Right ventricle myocardium superior (tissue), 1 donor: ENCODE results near the gene TPST2. TPM values are rescaled to one million over a fixed set of nuclear protein-coding genes. Genes with fewer than 3 reads are reported as not detected.
A peak's percentile ranks its signal among the peaks of the same experiment; 100 is the strongest.

Experiments
- ATAC-seq: fragments of 200-7000 bp; cut with Tn5 transposase; one replicate; pipeline ENCODE4 v1.9.1; 2020; ENCODE audit warnings: mild to moderate bottlenecking; ENCODE audit not compliant: poor library complexity
- DNase-seq: peaks from one replicate; pipeline ENCODE4 v3.0.0-alpha.2; 2020
- intact Hi-C: fragments of 100-400 bp; cut with DNase I; formaldehyde crosslinking; loops from one replicate; pipeline ENCODE4 v1.11.2; 2022
- total RNA-seq: library from RNA; stranded (reverse); fragmentation: NEBNext Ultra II Directional; extraction: Animal tissue kit (Norgen Biotek cat#: 25700); gene quantifications from one replicate; pipeline ENCODE4 v1.2.1, GENCODE V29; 2021
- donor health status: DM: no; HTN: yes; CAD: no; lungs with severe emphysema.

The TPST2 gene
- total RNA-seq, 1 donor from 2014 or later: 30.1 TPM

DNA sequence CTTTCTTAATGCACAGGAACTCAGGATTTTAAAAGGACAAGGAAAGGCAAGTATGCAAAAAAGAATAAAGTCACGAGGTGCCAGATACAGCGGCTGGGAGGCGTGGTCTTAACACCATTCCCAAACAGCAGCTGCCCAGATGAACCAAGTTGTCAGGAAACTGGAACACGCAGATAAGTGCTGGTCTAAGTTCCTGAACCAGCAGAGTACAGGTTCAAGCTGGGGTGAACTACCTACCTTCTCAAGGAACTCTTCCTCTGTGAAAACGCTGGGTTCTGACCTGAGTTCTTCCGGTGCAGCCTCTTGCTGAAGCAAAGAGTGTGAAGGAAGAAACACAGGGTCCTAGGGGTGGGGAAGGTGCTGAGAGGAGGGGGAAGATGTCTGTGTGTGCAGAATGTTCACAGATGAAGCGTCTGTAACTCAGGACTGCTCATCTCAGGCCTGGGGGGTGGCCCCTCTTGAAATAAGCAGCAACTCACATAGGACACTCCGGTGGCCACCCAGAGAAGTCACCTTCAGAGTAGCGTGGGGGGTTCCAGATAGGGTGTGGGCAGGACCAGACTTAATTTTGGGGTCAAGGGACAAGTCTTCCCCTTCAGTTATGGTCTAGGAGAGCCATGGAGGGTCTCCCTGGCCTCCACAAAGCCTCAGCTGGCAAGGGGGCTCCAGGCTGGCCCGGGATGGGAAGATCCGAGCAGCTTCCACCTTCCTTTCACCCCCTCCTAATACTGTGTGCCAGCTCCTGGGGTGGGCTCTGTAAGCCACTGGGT, 3.2 kb downstream of the TPST2 start:
- ATAC-seq (no peak), DNase-seq (no peak)
- intact Hi-C loops: no loop called here

DNA sequence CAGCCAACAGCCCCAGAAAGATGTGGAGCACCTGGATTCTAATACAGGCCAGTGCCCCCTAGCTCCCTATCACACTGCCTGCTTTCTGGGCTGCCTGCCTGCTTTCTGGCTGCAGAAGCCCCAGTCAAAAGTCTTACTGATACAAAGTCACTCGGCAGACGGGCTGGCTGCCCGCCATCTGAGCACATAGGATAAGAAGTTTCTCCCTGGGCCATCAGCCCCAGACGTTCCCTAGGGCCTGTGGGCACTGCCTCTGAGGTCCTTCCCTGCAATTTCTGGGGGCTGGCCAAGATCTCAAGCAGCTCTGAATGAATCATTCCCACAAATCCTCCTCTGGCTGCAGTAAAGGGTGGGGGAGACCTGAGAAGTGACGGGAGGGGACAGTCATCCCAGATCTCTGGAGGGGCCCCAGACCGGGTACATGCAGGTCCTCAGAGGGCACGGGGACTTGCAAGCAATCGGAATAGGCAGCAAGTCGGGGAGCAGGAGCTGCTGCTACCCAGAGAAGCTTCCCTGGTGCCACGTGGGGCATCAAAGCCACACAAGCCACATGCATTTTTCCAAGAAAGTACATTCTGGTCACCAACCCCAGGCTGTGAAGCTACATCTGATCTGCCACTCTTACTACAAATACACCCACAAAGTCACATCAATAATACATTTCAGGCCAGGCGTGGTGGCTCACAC, 4.7 kb downstream of the TPST2 start:
- DNase-seq (peak; percentile 91), ATAC-seq (peak; percentile 55)
- intact Hi-C loops: no loop called here

DNA sequence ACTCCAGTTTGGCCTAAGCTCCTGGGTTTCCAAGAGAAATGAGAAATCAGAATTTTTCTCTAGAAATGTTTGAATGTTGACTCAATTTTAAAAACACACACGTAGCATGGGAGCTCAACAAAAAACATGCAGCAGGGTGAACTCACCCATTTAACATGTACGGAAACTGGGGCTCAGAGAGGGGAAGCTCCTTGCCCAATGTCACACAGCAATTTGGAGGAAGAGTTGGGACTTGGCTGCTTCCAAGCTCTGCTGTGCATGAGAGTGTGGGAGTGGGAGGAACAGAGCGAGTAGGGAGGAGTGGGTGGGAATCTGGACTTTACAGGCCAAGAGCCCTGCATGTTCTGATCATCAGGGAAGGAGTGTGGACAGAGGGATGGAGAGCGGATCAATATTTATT, 5.9 kb downstream of the TPST2 start:
- intact Hi-C loops: no loop called here
- no peak for DNase-seq
- no peak for ATAC-seq

DNA sequence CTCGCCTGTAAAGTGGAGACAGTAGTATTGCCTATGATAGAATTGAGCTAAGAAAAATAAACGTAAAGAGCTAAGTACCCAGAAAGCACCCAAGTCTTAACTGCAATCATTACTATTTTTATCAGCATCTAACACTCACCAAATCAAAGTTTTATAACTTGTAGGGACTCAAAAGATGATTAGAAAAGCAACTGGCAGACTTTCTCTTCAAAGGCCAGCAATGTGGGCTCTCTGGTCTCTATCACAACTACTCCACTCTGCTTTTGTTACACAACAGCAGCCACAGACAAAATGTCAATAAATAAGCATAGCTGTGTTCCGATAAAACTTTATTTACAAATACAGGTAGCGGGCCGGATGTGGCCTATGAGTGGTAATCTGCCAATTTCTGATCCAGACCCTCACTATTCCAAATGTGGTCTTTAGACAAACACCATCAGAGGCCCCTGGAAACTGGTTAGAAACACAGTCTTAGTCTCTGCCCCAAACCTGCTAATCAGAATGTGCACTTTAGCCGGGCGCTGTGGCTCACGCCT, 8.2 kb downstream of the TPST2 start:
- ATAC-seq (no peak), DNase-seq (no peak)
- intact Hi-C loops: no loop called here

DNA sequence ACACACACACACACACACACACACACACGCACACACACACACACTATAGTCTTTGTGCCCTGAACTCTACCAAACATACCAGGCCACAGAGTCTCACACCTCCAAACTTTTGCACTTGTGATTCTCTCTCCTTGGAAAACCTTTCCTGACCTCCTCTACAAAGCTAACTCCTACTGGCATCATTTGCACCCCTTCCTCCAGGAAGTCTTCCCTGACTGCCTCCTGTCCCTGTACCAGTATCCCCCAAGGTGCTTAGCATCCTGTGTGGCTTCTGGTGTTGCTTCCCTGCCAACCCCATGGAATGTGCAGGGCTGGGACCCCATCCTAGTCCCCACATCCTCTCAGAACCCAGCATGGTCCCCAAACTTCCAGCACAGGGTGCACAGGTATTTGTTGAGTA, 8.9 kb downstream of the TPST2 start:
- intact Hi-C loops: no loop called here
- ATAC-seq (no peak), DNase-seq (no peak)

DNA sequence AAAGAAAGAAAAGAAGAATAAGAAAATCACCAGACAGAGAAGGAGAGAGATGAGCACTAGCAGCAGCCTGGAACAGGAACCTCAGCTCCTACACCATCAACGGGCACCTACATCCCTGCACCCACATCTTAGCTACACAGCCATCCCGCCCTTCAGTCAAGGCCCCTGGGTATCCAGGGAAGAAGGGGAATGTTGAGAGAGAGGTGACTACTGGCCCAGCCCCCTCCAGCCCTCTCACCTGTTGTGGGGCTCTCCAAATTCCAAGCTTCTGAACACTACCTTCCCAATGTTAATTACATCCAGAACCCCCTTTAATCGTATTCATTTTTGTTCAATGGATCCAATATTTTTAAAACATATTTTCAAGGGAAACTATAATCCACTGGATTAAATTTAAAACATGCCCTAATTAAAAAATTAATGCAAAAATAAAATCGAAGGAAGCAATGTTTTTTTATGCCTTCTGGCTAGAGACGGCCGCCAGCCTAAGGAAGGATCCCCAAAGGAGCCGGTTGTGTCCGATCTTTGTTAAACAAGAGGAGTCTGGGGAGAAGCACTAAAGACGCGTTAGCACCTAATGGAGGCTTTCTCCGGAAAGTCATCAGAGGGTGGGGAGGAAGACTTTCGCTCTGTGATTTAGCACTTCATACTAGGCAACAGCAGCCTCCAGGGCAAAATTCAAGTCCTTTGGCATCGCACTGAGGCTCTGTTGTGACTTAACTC, 9.5 kb downstream of the TPST2 start:
- DNase-seq (no peak), ATAC-seq (no peak)
- intact Hi-C loops: no loop called here

DNA sequence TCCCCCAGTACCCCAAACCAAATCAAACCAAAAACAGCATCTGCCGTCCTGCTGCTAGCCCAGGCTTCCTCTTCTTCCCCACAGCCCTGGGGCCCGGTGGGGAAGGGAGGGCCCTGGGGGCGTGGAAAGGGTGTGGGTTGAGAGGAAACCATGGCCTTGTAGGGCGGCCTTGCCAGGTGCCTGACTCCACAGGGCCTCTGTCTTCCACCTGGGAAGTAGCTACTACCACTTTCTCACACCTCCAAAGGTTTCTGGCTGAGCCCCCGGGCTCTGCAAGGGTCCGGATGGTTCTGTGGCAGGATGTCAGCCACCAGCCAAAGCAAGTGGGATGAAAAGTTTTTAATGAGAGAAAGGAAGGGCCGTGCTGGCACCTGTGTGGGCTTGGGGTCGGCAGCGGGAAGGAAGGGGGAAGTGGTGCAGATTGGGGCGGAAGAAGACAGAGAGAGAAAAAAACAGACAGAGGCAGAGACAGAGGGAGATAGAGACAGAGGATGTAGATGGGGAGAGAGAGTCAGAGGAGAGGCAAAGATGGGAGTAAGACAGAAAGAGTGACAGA, 10.5 kb downstream of the TPST2 start:
- intact Hi-C loops: no loop called here
- DNase-seq (no peak), ATAC-seq (peak; percentile 40)

DNA sequence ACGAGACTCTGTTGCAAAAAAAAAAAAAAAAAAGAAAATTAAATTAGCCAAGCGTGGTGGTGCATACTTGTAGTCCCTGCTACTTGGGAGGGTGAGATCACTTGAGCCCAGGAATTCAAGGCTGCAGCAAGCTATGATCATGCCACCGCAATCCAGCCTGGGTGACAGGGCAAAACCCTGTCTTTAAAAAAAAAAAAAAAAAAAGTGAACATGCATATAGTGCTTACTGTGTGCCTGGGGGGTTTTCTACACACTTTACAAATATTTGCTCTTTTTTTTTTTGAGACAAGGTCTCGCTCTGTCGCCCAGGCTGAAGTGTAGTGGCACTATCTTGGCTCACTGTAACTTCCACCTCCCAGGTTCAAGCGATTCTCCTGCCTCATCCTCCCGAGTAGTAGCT, 12.9 kb downstream of the TPST2 start:
- intact Hi-C loops: no loop called here
- DNase-seq (no peak), ATAC-seq (no peak)

DNA sequence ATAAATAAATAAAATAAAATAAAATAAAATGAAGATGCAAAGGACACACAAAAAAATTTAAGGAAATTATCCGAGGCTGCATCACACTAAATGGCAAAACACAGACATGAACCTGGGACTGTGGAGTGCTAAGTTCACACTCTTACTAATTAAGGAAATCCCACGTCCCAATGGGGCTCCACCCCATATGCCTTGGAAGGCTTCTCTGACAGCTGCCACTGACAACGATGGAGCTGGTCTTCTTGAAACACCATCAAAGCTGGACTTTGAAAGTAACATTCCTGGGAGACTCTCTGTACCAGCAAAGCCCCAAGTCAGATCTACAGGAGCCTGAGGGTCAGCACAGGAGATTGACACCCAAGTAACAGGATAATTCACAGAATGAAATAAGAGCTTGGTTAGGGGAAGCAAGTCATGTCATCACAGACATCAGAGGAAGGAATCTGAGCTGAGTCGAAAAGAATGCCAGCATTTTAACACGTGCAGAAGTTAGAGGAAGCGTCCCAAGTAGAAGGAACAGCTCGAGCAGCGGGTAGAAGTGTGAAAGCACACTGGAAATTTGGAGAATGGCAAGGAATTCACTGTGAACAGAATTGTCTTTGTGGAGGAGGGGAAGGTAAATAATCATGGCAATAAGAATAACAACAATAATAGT, 13.8 kb downstream of the TPST2 start:
- DNase-seq: no peak
- intact Hi-C loops: no loop called here
- ATAC-seq: no peak

DNA sequence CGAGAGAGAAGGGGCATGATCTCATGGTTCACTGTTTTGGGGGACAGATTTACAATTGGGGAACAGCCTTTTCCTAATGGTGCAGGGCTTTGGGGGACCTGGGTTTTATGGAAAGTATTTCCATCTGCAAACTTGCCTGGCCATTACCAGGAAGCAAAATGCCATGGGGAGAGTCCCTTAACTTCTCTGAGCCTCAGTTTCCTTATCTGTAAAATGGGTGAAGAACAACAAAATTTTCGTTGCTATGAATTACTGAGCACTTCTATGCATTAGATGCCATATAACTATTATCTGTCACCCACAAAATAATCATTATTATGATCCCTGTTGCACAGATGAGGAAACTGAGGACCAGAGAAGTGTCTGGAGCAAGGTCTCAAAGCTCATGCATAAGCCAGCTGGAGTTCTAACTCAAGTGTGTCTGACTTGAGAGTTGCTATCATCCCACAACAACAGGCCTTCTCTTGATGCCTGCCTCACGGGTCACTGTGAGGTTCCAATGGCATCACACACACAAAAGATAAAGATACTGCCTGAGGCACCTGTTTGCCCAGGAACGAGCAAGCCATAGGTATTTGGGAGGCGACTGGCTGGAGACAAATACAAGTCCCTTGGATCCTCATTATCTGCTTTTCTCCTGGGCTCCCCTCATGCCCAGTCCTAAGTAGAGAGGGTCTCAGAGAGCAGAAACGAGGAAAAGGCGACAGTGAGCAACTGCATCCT, 15.8 kb downstream of the TPST2 start:
- no peak for ATAC-seq
- intact Hi-C loops: no loop called here
- DNase-seq: no peak

DNA sequence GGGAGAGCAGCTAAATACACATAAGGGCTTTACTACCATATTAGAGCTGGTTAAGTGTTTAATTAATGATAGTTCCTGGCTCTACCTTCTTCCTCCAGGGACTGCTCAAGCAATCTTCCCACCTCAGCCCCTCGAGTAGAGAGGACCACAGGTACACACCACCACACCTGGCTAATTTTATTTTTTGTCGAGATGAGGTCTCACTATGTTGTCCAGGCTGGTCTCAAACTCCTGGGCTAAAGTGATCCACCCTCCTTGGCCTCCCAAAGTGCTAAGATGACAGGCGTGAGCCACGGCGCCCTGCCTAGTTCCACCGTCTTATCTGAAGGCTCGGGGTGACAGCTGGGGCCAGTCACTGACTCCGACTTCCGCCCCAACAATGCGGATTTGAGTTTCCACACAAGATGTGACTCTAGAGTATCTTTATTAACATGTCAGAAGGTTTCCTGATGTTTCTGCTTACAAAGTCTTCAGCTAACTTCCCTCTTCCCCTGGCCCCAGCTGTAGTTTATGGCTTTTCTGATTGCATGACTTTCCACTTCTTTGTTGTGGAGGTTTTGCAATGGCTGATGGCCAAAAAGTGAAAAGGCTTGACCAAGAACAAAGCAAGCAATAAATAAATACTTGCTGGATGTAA, 16.8 kb downstream of the TPST2 start:
- intact Hi-C loops: no loop called here
- ATAC-seq: peak; percentile 63

DNA sequence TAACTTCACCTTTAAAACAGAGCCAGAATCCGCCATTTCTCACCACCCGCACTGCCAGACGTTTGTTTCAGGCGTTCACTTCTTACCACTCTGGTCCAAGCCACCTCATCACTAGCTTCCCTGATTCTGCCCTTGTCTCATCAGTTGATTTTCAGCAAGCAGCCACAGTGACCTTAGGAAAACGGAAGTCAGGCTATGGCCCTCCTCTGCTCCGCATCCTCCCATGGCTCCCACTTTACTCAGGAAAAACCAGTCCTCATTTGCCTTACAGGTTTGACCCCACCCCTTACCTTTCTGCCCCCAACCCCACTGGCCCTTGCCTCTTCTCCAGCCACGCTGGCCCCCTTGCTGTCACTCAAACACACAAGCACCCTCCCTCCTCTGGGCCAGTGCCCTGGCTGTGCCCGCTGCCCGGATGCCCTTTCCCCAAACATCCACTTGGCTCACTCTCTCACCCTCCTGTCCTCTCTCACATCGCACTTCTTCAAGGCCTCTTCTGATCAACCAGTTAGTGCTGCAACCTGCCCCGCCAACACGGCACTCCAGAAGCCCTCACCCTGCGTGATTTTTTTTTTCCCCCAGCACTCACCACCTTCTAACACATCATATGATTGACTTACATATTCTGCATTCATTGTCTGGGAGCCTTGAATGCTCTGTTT, 18.9 kb downstream of the TPST2 start:
- DNase-seq: no peak
- intact Hi-C loops: no loop called here
- ATAC-seq: peak; percentile 73

More for the DNA sequence above, 16.8 kb downstream of the TPST2 start:
- DNase-seq: peak; percentile 76

DNA sequence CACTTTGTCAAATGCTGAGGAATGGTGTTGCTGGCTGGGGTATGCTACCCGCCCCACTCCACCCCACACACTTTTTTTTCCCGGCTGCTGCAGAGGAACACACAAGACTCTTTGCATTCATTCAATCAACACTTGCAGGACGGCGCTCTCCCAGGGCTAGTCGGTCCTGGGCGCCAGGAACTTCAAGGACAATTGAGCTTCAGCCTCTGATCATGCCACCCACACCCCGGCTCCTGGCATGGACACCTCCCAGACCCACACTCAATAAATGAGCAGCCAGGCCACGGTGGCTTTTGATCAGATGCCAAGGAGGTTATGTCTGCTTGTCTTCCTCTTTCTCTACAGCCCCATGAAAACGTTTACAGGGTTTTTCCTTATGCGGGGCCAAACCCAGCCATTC, 19.8 kb downstream of the TPST2 start:
- ATAC-seq (peak; percentile 49), DNase-seq (no peak)
- intact Hi-C loops: no loop called here

DNA sequence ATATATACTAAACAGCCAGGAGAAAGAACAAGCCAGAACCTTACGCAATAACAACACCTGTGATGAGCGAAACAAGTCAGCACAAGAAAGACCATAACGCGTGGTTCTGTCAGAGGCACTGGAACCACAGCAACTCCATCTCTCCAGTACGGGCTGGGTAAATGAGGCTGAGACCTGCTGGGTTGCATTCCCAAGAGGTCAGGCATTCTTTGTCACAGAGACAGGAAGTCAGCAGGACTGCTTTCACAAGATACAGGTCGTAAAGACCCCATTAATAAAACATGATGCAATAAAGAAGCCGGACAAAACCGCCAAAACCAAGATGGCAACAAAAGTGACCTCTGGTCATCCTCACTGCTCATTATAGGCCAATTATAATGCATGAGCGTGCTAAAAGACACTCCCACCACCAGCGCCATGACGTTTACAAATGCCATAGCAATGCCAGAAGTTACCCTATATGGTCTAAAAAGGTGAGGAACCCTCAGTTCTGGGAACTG, 21.7 kb downstream of the TPST2 start:
- DNase-seq (no peak), ATAC-seq (no peak)
- intact Hi-C loops: no loop called here

DNA sequence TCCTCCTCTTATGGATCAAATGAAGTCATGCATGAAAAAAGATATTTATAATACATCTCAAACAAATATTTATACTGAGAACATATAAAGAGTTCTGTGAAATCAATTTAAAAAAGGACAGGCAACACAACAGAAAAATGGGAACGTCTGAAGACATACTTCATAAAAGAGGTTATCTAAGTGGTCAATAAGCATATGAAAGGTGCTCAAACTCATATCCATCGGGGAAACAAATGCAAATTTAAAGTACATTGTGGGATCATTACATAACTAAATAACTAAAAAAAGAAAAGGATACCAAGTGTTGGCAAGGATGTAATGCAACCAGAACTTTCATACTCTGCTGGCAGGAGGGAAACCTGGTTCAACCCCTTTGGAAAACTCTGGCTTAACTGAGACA, 22.3 kb downstream of the TPST2 start:
- no peak for ATAC-seq
- no peak for DNase-seq
- intact Hi-C loops: no loop called here

DNA sequence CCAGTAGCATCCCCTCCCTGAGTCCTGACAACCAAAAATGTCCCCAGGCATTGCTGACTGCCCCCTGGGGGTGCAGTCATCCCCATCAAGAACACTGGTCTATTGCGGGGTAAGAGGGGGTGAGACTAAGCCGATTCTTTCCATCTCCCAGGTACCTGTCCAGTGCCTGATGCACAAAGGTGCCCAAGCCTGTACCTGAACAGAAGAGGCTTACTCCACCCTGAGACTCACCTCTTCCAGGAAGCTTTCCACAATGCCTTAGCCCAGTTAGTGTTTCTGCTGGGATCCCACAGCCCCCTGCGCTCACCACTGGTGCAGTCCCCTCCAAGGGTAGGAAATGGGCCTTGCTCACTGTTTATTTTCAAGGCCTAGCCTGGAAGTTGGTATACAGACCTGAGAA, 22.9 kb downstream of the TPST2 start:
- no peak for DNase-seq
- intact Hi-C loops: no loop called here
- no peak for ATAC-seq

DNA sequence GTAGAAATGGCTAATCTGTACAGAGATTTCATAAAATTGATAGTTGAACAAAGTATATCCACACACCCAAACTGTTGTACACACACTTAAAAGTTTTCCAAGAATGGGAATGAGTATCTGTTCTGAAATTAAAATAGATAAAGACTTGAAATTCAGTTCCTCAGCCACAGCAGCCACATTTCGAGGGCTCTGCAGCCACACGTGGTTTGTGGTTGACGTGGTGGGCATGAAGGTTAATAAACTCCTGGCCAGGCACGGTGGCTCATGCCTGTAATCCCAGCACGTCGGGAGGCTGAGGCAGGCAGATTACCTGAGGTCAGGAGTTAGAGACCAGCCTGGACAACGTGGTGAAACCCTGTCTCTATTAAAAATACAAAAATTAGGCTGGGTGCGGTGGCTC, 24.0 kb downstream of the TPST2 start:
- intact Hi-C loops: no loop called here
- ATAC-seq (no peak), DNase-seq (no peak)
